ENCODE measurements around the gene TNFRSF8. TPM values are rescaled to one million over a fixed set of nuclear protein-coding genes. Genes with fewer than 3 reads are reported as not detected.
A peak's percentile ranks its signal among the peaks of the same experiment; 100 is the strongest.

The TNFRSF8 gene
- total and polyA plus RNA-seq, 2 donors (not counting 1 experiment from before 2014, with no cell fraction given) = 0.05 TPM; not detected in 1

DNA sequence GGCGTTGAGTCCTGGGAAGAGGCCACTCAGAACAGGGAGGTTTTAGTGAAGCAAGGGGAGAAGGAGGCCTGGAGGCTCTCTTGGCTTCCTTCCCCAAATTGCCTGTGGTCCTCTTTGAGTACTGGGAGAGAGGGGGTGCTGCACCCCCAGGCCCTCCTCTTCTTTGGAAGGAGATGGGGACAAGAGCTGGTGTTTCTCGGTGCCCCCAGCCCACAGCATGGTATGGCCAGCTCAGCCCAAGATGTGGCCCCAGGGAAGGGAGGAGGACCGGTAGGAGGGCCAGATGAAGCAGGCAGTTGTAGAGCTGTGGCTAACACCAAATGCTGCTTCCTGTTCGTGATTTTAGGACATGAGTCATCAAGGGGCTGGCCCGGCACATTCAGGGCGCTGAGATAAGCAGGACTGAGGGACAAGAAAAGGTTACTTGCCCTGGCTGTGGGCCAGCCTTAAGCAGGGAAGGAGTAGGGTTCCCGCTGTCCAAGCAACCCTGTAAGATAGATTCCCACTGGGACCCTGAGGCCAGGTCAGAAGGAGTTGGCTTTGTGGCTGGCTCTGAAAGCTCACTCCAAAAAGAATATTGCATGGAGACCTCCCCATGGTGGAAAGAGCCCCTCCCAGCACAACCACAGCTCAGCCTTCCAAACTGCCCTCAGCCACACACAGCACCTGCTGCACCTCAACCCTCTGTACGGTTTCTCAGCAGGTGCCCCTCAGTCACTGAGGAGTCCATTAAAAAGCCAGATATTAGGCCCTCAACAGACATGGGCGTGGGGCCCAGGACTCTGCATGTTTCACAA is 98.8 kb downstream of the TNFRSF8 start:
- TF ChIP-seq EZH2 (IDR thresholded peaks at IDR 0.05; ENCODE audit: low read length, missing control alignments) (no peak), CTCF (conservative IDR thresholded peaks at IDR 0.05 in 1 of 2, IDR thresholded peaks at IDR 0.05 in 1 of 2; ENCODE audit: low read depth in 1 of 2, low read length in 2 of 2) (no peak)
- Histone ChIP-seq H3K4me3 (replicated peaks in 1 of 4; ENCODE audit: control extremely low read depth in 1 of 4, insufficient read depth in 1 of 4, low read depth in 3 of 4, low read length in 4 of 4) (no peak overlapping the region), H2AFZ (ENCODE audit: low read length) (peak overlapping the region; percentile 15), H3K79me2 (ENCODE audit: control insufficient read depth, insufficient read depth, low read length) (no peaks in the 10 kb centered on the region), H3K4me1 (ENCODE audit: control insufficient read depth, extremely low read depth, insufficient read depth, low read length) (peaks cover 16% of the 10 kb centered on the region), H3K9me3 (ENCODE audit: control insufficient read depth, insufficient read depth, low read depth, low read length) (no peaks in the 10 kb centered on the region), H3K9ac (ENCODE audit: insufficient read depth, low read length) (no peak overlapping the region), H3K27me3 (ENCODE audit: control insufficient read depth, insufficient read depth, low read length) (no peaks in the 10 kb centered on the region), H3K36me3 (ENCODE audit: control insufficient read depth, insufficient read depth, low read length) (no peaks in the 10 kb centered on the region), H4K20me1 (ENCODE audit: control insufficient read depth, extremely low read depth, insufficient read depth, low read length) (no peaks in the 10 kb centered on the region), H3K27ac (ENCODE audit: insufficient read depth, low read length) (peak overlapping the region; percentile 78), H3K4me2 (ENCODE audit: extremely low read depth, insufficient read depth, low read length) (peak overlapping the region; percentile 59)
- DNase-seq (ENCODE audit: low read depth in 2 of 2) = peak; percentile 90 to 93

GRCh38 chr1:12162459-12163137 is 99.5 kb downstream of the TNFRSF8 start:
- Histone ChIP-seq H3K4me2 (ENCODE audit: extremely low read depth, insufficient read depth, low read length) (no peak overlapping the region), H3K4me3 (replicated peaks in 1 of 4; ENCODE audit: control extremely low read depth in 1 of 4, insufficient read depth in 1 of 4, low read depth in 3 of 4, low read length in 4 of 4) (no peak overlapping the region), H3K27me3 (ENCODE audit: control insufficient read depth, insufficient read depth, low read length) (no peaks in the 10 kb centered on the region), H3K27ac (ENCODE audit: insufficient read depth, low read length) (no peak overlapping the region), H3K4me1 (ENCODE audit: control insufficient read depth, extremely low read depth, insufficient read depth, low read length) (peaks cover 16% of the 10 kb centered on the region), H3K9ac (ENCODE audit: insufficient read depth, low read length) (no peak overlapping the region), H2AFZ (ENCODE audit: low read length) (no peak overlapping the region), H3K9me3 (ENCODE audit: control insufficient read depth, insufficient read depth, low read depth, low read length) (no peaks in the 10 kb centered on the region), H3K36me3 (ENCODE audit: control insufficient read depth, insufficient read depth, low read length) (no peaks in the 10 kb centered on the region), H3K79me2 (ENCODE audit: control insufficient read depth, insufficient read depth, low read length) (peaks cover 7% of the 10 kb centered on the region), H4K20me1 (ENCODE audit: control insufficient read depth, extremely low read depth, insufficient read depth, low read length) (no peaks in the 10 kb centered on the region)
- DNase-seq (ENCODE audit: low read depth in 2 of 2) = no peak
- TF ChIP-seq EZH2 (IDR thresholded peaks at IDR 0.05; ENCODE audit: low read length, missing control alignments) = no peak
- TF ChIP-seq CTCF (conservative IDR thresholded peaks at IDR 0.05 in 1 of 2, IDR thresholded peaks at IDR 0.05 in 1 of 2; ENCODE audit: low read depth in 1 of 2, low read length in 2 of 2) = no peak

GRCh38 chr1:12163210-12163609 is 100.1 kb downstream of the TNFRSF8 start:
- Histone ChIP-seq H3K4me3 (replicated peaks in 1 of 4; ENCODE audit: control extremely low read depth in 1 of 4, insufficient read depth in 1 of 4, low read depth in 3 of 4, low read length in 4 of 4) (no peak overlapping the region), H3K4me2 (ENCODE audit: extremely low read depth, insufficient read depth, low read length) (no peak overlapping the region), H4K20me1 (ENCODE audit: control insufficient read depth, extremely low read depth, insufficient read depth, low read length) (no peaks in the 10 kb centered on the region), H3K79me2 (ENCODE audit: control insufficient read depth, insufficient read depth, low read length) (peaks cover 13% of the 10 kb centered on the region), H3K9ac (ENCODE audit: insufficient read depth, low read length) (no peak overlapping the region), H2AFZ (ENCODE audit: low read length) (no peak overlapping the region), H3K36me3 (ENCODE audit: control insufficient read depth, insufficient read depth, low read length) (no peaks in the 10 kb centered on the region), H3K9me3 (ENCODE audit: control insufficient read depth, insufficient read depth, low read depth, low read length) (no peaks in the 10 kb centered on the region), H3K27ac (ENCODE audit: insufficient read depth, low read length) (no peak overlapping the region), H3K27me3 (ENCODE audit: control insufficient read depth, insufficient read depth, low read length) (no peaks in the 10 kb centered on the region), H3K4me1 (ENCODE audit: control insufficient read depth, extremely low read depth, insufficient read depth, low read length) (peaks cover 16% of the 10 kb centered on the region)
- TF ChIP-seq EZH2 (IDR thresholded peaks at IDR 0.05; ENCODE audit: low read length, missing control alignments) (no peak), CTCF (conservative IDR thresholded peaks at IDR 0.05 in 1 of 2, IDR thresholded peaks at IDR 0.05 in 1 of 2; ENCODE audit: low read depth in 1 of 2, low read length in 2 of 2) (no peak)
- DNase-seq (ENCODE audit: low read depth in 2 of 2) = no peak
